Epithelial cell of esophagus (primary cell): ENCODE data around the gene GNAS-AS1.

Experiments used
- DNase-seq: peaks from one replicate; pipeline ENCODE4 v3.0.0; 2010; ENCODE audit warnings: low read depth
- H3K4me3 ChIP-seq: 2 replicates; pipeline ENCODE4 v1.5.1; 2011; ENCODE audit warnings: mild to moderate bottlenecking, low read length, control low read depth
- CTCF ChIP-seq: IDR thresholded peaks from 2 replicates; pipeline ENCODE4 v1.5.1; 2011; ENCODE audit warnings: low read depth, mild to moderate bottlenecking, low read length, control low read depth, inconsistent platforms; ENCODE audit not compliant: insufficient read depth; ENCODE audit errors: missing control alignments

The GNAS-AS1 gene

GRCh38 chr20:58886546-58886945, 35.8 kb upstream of the GNAS-AS1 start:
- H3K4me3 ChIP-seq = no peak overlapping the region
- no peak for TF ChIP-seq CTCF
- DNase-seq = no peak

- no peak for TF ChIP-seq CTCF
- DNase-seq = no peak
- no peak overlapping the region for H3K4me3 ChIP-seq
These were observed 34.3 kb upstream of the GNAS-AS1 start for GRCh38 chr20:58884966-58885365.

- no peak for DNase-seq
- TF ChIP-seq CTCF = no peak
- H3K4me3 ChIP-seq = no peak overlapping the region
These were observed 32.6 kb upstream of the GNAS-AS1 start for GRCh38 chr20:58883241-58883691.

GRCh38 chr20:58882704-58883089, 32.0 kb upstream of the GNAS-AS1 start:
- no peak for DNase-seq
- TF ChIP-seq CTCF = no peak
- H3K4me3 ChIP-seq = no peak overlapping the region

- no peak for DNase-seq
- TF ChIP-seq CTCF = peak; percentile 18
- no peak overlapping the region for H3K4me3 ChIP-seq
These were observed 30.5 kb upstream of the GNAS-AS1 start for GRCh38 chr20:58880994-58881752.

GRCh38 chr20:58880441-58880840, 29.7 kb upstream of the GNAS-AS1 start:
- no peak overlapping the region for H3K4me3 ChIP-seq
- DNase-seq = no peak
- no peak for TF ChIP-seq CTCF

- no peak overlapping the region for H3K4me3 ChIP-seq
- no peak for DNase-seq
- TF ChIP-seq CTCF = no peak
These were observed 27.7 kb upstream of the GNAS-AS1 start for GRCh38 chr20:58878399-58878798.
